Prostate gland (tissue), 2 donors: ENCODE measurements around the gene LRRC71.

Experiments used
- CTCF ChIP-seq, 4 experiments: fragments of 200-600 bp in 2 of 4; fragments of 450-650 bp in 2 of 4; sonication (generic) in 2 of 4; IDR thresholded peaks; 1 replicate in 3 of 4; 2 replicates in 1 of 4; pipeline ENCODE4 v1.5.1; 2016 to 2019; ENCODE audit warnings: antibody characterized with exemption in 4 of 4, mild to moderate bottlenecking in 2 of 4, moderate library complexity in 2 of 4
- POLR2A ChIP-seq: fragments of 450-650 bp; IDR thresholded peaks from one replicate; pipeline ENCODE4 v1.6.1; 2016; ENCODE audit warnings: antibody characterized with exemption, mild to moderate bottlenecking
- POLR2AphosphoS5 ChIP-seq: sonication (generic); formaldehyde crosslinking; IDR thresholded peaks from one replicate; pipeline ENCODE4 v1.6.1; 2017; ENCODE audit warnings: antibody characterized with exemption

GRCh38 chr1:156885314-156885713, 35.1 kb upstream of the LRRC71 start:
- TF ChIP-seq POLR2A (no peak), CTCF (IDR thresholded peaks at IDR 0.05) (no peak), POLR2AphosphoS5 (no peak)
